K562 (cell line): ENCODE data around the gene CHRNE. TPM values are rescaled to one million over a fixed set of nuclear protein-coding genes. Genes with fewer than 3 reads are reported as not detected.

Experiments
- ARID2 ChIP-seq: fragments of 450-650 bp; IDR thresholded peaks from 2 replicates; pipeline ENCODE4 v1.6.1; 2017; ENCODE audit warnings: antibody characterized with exemption, mild to moderate bottlenecking
- ELK3 ChIP-seq: fragments of 450-650 bp; formaldehyde crosslinking; IDR thresholded peaks from 2 replicates; pipeline ENCODE4 v1.4.0; 2020; ENCODE audit warnings: mild to moderate bottlenecking
- NR2F6 ChIP-seq: fragments of 450-650 bp; formaldehyde crosslinking; IDR thresholded peaks from 2 replicates; pipeline ENCODE4 v1.4.0; 2020; ENCODE audit warnings: mild to moderate bottlenecking
- REST ChIP-seq, 2 experiments: fragments of 450-650 bp; formaldehyde crosslinking in 1 of 2; IDR thresholded peaks; 2 replicates each; pipeline versions ENCODE4 v1.4.0 to v1.6.1; 2014 to 2020; ENCODE audit warnings: mild to moderate bottlenecking in 2 of 2, borderline replicate concordance in 1 of 2, low read depth in 1 of 2
- SAP30 ChIP-seq: fragments of 200-600 bp; sonication (generic); IDR thresholded peaks from 2 replicates; pipeline ENCODE4 v1.6.1; 2012; ENCODE audit warnings: borderline replicate concordance, low read depth, mild to moderate bottlenecking, moderate library complexity, low read length, control low read depth, inconsistent platforms; ENCODE audit not compliant: insufficient read depth, poor library complexity, severe bottlenecking
- SRF ChIP-seq, 2 experiments: fragments of 250-450, 450-650 bp in 1 of 2; sonication (Bioruptor Pico) in 1 of 2; sonication (generic) in 1 of 2; formaldehyde crosslinking; IDR thresholded peaks; 2 replicates each; pipeline versions ENCODE4 v1.5.0 to v1.5.1; 2020 to 2022; ENCODE audit warnings: mild to moderate bottlenecking in 1 of 2, missing genetic modification reagents in 1 of 2
- STAG1 ChIP-seq: sonication (generic); formaldehyde crosslinking; IDR thresholded peaks from 2 replicates; pipeline ENCODE4 v1.5.0; 2020; ENCODE audit warnings: missing genetic modification reagents, borderline replicate concordance
- TSC22D4 ChIP-seq: fragments of 450-650 bp; IDR thresholded peaks from 2 replicates; pipeline ENCODE4 v1.6.1; 2016; ENCODE audit warnings: missing genetic modification characterization, missing biosample characterization, control low read depth
- ZEB2 ChIP-seq: fragments of 450-650 bp; IDR thresholded peaks from 2 replicates; pipeline ENCODE4 v1.6.1; 2016
- ZNF197 ChIP-seq: fragments of 200-800 bp; sonication (Bioruptor generic); IDR thresholded peaks from 2 replicates; pipeline ENCODE4 v1.6.1; 2016; ENCODE audit warnings: low read depth, missing genetic modification characterization, missing compliant biosample characterization
- ZNF655 ChIP-seq: fragments of 250-450 bp; sonication (Bioruptor Pico); IDR thresholded peaks from 2 replicates; pipeline ENCODE4 v1.5.0; 2021
- polyA plus RNA-seq, 8 experiments: library from polyadenylated mRNA; depleted of rRNA in 4 of 8; stranded (reverse) in 5 of 8; unstranded in 3 of 8; fragments of >200 nt; fragmentation: Nextera tagmentation in 2 of 8; fragmentation: Illumina TruSeq in 1 of 8; extraction: Ambion mirVana in 2 of 8; extraction: Trizol in 1 of 8; gene quantifications; 2 replicates each; pipeline versions ENCODE4 v1.2.1 to v1.2.3, GENCODE V29; 2011 to 2014; ENCODE audit warnings: inconsistent platforms in 1 of 8, missing spikeins in 1 of 8
- total RNA-seq, 7 experiments: library from RNA; depleted of rRNA in 6 of 7; stranded (reverse); fragments of >200 nt in 6 of 7; fragmentation: Illumina TruSeq in 2 of 7; extraction: Trizol in 2 of 7; gene quantifications; 2 replicates each; pipeline versions ENCODE4 v1.2.1 to v1.2.3, GENCODE V29; 2011 to 2021; ENCODE audit warnings: low replicate concordance in 1 of 7
- TF ChIP-seq, protein P1 (sequence below): fragments of 250-450 bp; sonication (Bioruptor Pico); IDR thresholded peaks from 2 replicates; pipeline ENCODE4 v1.5.0; 2020; ENCODE audit warnings: mild to moderate bottlenecking

Gene CHRNE
- total and polyA plus RNA-seq, 9 of the 15 experiments (the other 6 are each of a cell fraction or from before 2014, with no cell fraction given): not detected

DNA sequence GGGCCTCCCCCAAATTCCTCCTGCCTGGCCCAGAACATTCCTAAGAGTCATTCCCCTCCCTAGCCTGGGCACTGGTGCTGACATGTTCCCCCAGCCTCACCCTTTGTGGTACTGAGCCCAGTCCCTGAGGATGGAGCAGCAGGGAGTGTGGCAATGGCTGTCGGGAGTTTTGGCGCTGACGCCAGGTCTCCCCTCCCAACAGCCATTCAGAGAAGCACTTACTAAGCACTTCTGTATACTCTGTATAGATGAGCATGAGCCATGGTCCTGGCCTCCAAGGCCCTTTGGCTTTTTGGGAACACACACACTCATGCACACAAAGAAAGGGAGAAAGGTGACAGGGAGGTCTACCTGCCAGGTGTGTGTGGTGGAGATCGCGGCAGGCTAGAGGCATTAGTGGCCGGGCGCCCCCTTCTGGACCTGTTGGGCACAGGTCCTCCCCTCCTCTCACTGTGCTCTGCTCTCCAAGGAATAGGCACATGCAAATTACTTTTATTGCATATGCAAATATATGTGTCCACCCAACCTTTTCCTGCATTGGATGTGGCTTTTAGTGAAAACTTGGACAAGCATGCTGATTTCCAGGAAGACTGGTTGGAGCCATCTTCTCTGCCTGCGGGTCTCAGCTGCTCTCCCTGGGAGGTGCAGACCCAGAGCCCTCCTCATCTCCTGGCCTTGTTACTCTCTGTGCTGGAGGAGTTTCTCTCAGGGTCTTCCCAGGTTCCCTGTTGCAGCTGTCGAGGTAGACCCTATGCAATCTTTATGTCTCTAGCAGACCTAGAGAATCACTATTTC, 20.9 kb downstream of the CHRNE start (continued):
- TF ChIP-seq REST (IDR thresholded peaks at IDR 0.05; ENCODE audit: borderline replicate concordance) (peak; percentile 76), REST (CRISPR knock-in tag; IDR thresholded peaks at IDR 0.05; ENCODE audit: low read depth) (no peak), STAG1 (no peak; the same call in 1 of the 2 replicates), SRF (CRISPR knock-in tag; IDR thresholded peaks at IDR 0.05) (no peak), TSC22D4 (tag) (no peak), ZNF655 (CRISPR knock-in tag) (no peak), ARID2 (no peak), NR2F6 (no peak), ELK3 (CRISPR knock-in tag) (no peak), SAP30 (no peak), ZEB2 (peak; percentile 86), ZNF197 (CRISPR knock-in tag) (no peak)
- TF ChIP-seq, protein P1, sequence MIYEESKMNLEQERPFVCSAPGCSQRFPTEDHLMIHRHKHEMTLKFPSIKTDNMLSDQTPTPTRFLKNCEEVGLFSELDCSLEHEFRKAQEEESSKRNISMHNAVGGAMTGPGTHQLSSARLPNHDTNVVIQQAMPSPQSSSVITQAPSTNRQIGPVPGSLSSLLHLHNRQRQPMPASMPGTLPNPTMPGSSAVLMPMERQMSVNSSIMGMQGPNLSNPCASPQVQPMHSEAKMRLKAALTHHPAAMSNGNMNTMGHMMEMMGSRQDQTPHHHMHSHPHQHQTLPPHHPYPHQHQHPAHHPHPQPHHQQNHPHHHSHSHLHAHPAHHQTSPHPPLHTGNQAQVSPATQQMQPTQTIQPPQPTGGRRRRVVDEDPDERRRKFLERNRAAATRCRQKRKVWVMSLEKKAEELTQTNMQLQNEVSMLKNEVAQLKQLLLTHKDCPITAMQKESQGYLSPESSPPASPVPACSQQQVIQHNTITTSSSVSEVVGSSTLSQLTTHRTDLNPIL (CRISPR knock-in tag): no peak
